ENCODE data around the gene PRKCH. TPM values are rescaled to one million over a fixed set of nuclear protein-coding genes. Genes with fewer than 3 reads are reported as not detected.
A peak's percentile ranks its signal among the peaks of the same experiment; 100 is the strongest.

The PRKCH gene
- polyA plus RNA-seq, 3 donors: 3.6 to 6.2 (median 5.4) TPM

DNA sequence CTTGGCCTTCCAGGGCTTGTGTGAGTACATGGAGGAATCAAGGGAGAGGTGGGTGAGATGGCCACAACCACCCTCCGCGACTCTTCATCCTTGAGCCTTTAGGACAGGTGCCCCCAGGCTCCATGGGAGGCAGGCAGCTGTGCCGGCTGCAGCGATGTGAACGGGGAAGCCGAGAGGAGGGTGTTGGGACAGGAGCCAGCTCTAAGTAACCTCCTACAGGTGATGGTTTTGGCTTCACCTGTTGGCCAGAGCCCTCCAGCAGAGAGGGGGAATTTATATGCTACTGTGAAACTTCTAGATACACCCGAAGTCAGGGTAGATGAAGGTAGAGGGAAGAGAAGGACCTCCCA, 241.8 kb downstream of the PRKCH start:
- H3K9ac ChIP-seq (ENCODE audit: insufficient read depth, low read length, poor library complexity, severe bottlenecking): no peak overlapping the region
- H4K20me1 ChIP-seq (ENCODE audit: insufficient read depth, low read length): no peaks in the 10 kb centered on the region
- peak overlapping the region in 1 of 2 donors; percentile 85 for H3K27ac ChIP-seq (ENCODE audit: low read depth in 1 of 2, low read length in 2 of 2)
- WGBS (ENCODE audit: insufficient coverage): 91% methylated on average over 4 of the region's 7 CpGs
- H3K9me3 Mint-ChIP-seq: peaks cover 0 to 2% (median 0%) of the 10 kb centered on the region in 7 donors
- peak overlapping the region; percentile 36 to 95 (median 54) for H3K27ac Mint-ChIP-seq
- H2AFZ ChIP-seq (ENCODE audit: insufficient read depth, low read depth, low read length, poor library complexity, severe bottlenecking): no peak overlapping the region
- H3K4me2 ChIP-seq (replicated peaks; ENCODE audit: extremely low read depth, low read length, poor library complexity, severe bottlenecking): no peak overlapping the region
- no peaks in the 10 kb centered on the region for H3K9me3 ChIP-seq (replicated peaks in 1 of 2; ENCODE audit: control insufficient read depth in 1 of 2, insufficient read depth in 1 of 2, low read length in 2 of 2)
- no peak for DNase-seq
- peaks cover 64% of the 10 kb centered on the region for H3K4me1 Mint-ChIP-seq
- H3K36me3 Mint-ChIP-seq: peaks cover 7 to 15% of the 10 kb centered on the region in 2 donors
- intact Hi-C loops (cut with micrococcal nuclease): loop anchor here in 1 of 2 donors (5.0 kb wide), 1 partner anchor 39 kb away; no protein-coding TSS in a partner anchor
- peak overlapping the region in 1 of 2 donors; percentile 24 for H3K4me3 Mint-ChIP-seq
- TF ChIP-seq CTCF (IDR thresholded peaks at IDR 0.05): no peak
- H3K4me1 ChIP-seq (ENCODE audit: control insufficient read depth in 1 of 2, insufficient read depth in 2 of 2, low read length in 2 of 2): peaks cover 46 to 52% of the 10 kb centered on the region in 2 donors
- peaks cover 0 to 3% (median 2%) of the 10 kb centered on the region in 3 donors for H3K27me3 Mint-ChIP-seq (ENCODE audit: low read depth in 3 of 3)
- no peaks in the 10 kb centered on the region for H3K79me2 ChIP-seq (ENCODE audit: insufficient read depth, low read length)
- no peak overlapping the region for H3K4me3 ChIP-seq (replicated peaks in 1 of 3; ENCODE audit: low read depth in 2 of 3, low read length in 3 of 3)
- no peaks in the 10 kb centered on the region for H3K27me3 ChIP-seq (ENCODE audit: control insufficient read depth in 2 of 2, insufficient read depth in 2 of 2, low read length in 2 of 2)
- H3K36me3 ChIP-seq (replicated peaks in 1 of 2; ENCODE audit: control insufficient read depth in 1 of 2, insufficient read depth in 2 of 2, low read length in 2 of 2): no peaks in the 10 kb centered on the region

DNA sequence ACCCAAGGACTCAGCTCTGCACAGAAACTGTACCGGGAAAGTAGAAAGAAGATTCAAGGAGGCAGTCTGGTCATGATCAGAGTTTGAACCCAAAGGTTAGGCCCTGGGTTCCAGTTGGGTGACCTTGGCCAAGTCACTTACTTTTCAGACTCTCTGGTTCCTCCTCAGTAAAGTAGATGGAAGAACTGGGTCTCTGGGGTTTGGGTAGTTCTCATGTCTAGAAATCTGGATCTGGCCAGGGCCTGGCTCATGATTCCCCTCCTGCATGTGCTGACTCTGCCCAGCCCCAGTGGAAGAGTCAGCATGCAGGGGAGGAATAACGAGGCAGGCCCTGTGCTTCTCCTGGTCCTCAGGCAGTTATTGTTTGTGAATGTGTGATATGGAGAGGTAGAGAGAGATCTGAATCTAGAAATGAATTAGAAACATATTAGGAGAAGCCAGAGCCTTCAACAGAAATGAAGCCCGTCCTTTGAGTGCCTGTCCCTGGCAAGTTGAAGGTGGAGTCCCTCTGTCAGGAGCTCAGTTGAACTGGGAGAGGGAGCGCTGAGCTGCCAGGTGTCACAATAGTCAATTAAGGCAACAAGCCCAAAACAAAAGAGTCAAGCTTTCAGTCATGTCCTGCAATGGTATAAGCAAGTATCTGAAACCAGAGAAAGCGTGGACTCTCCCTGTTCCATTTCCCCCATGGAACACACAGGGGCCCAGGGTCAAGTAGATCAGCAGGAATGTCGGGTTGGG, 242.7 kb downstream of the PRKCH start:
- no peak for TF ChIP-seq CTCF (IDR thresholded peaks at IDR 0.05)
- intact Hi-C loops (cut with micrococcal nuclease): loop anchor here in 1 of 2 donors (5.0 kb wide), 1 partner anchor 38 kb away; no protein-coding TSS in a partner anchor
- Histone ChIP-seq H3K27ac (ENCODE audit: low read depth in 1 of 2, low read length in 2 of 2) (peak overlapping the region; percentile 46 to 85), H3K4me2 (replicated peaks; ENCODE audit: extremely low read depth, low read length, poor library complexity, severe bottlenecking) (peak overlapping the region; percentile 4), H3K36me3 (replicated peaks in 1 of 2; ENCODE audit: control insufficient read depth in 1 of 2, insufficient read depth in 2 of 2, low read length in 2 of 2) (no peaks in the 10 kb centered on the region), H4K20me1 (ENCODE audit: insufficient read depth, low read length) (no peaks in the 10 kb centered on the region), H3K79me2 (ENCODE audit: insufficient read depth, low read length) (no peaks in the 10 kb centered on the region), H3K4me1 (ENCODE audit: control insufficient read depth in 1 of 2, insufficient read depth in 2 of 2, low read length in 2 of 2) (peaks cover 54 to 61% of the 10 kb centered on the region in 2 donors), H3K4me3 (replicated peaks in 1 of 3; ENCODE audit: low read depth in 2 of 3, low read length in 3 of 3) (peak overlapping the region in 1 of 3 experiments; percentile 24), H3K9ac (ENCODE audit: insufficient read depth, low read length, poor library complexity, severe bottlenecking) (peak overlapping the region; percentile 31), H3K9me3 (replicated peaks in 1 of 2; ENCODE audit: control insufficient read depth in 1 of 2, insufficient read depth in 1 of 2, low read length in 2 of 2) (no peaks in the 10 kb centered on the region), H2AFZ (ENCODE audit: insufficient read depth, low read depth, low read length, poor library complexity, severe bottlenecking) (peak overlapping the region; percentile 72), H3K27me3 (ENCODE audit: control insufficient read depth in 2 of 2, insufficient read depth in 2 of 2, low read length in 2 of 2) (no peaks in the 10 kb centered on the region)
- H3K4me1 Mint-ChIP-seq: peaks cover 71% of the 10 kb centered on the region
- H3K4me3 Mint-ChIP-seq: peak overlapping the region in 1 of 2 donors; percentile 48
- H3K27me3 Mint-ChIP-seq (ENCODE audit: low read depth in 3 of 3): peaks cover 0 to 3% (median 2%) of the 10 kb centered on the region in 3 donors
- DNase-seq: peak in 1 of 3 donors; percentile 28
- peaks cover 7 to 15% of the 10 kb centered on the region in 2 donors for H3K36me3 Mint-ChIP-seq
- peak overlapping the region; percentile 87 to 95 (median 91) for H3K27ac Mint-ChIP-seq
- WGBS (ENCODE audit: insufficient coverage): 95% methylated on average over 5 of the region's 6 CpGs
- H3K9me3 Mint-ChIP-seq: peaks cover 0 to 2% (median 0%) of the 10 kb centered on the region in 7 donors

Measured in CD14-positive monocyte (primary cell).